RKO (cell line): ENCODE results near the gene CTSG.
"Not testable (repeated sequence)": the region's sequence is repeated elsewhere in the genome, so short reads cannot be mapped to it uniquely, and the experiment has no call there.

Experiments used
- DNase-seq: peaks from one replicate; pipeline ENCODE4 v3.0.0-alpha.2; 2016; ENCODE audit warnings: low spot score

Gene CTSG

DNA sequence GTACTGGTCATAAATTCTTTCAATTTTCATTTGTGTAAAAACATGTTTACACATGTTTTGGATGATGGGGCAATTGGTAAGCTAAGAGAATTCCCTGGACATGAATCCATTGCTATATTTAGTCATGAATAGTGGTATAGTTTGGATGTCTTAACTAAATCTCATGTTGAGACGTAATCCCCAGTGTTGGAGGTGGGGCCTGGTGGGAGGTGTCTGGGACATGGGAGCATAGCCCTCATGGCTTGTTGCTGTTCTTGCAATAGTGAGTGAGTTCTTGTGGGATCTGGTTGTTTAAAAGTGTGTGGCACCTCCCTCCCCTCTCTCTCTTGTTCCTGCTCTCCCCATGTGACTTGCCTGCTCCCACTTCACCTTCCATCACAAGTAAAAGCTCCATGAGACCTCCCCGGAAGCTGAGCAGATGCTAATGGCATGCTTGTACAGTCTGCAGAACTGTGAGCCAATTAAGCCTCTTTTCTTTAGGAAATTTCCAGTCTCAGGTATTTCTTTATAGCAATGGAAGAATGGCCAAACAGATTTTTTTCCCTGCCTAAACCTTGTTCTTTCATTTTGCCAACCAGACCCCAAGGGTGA lies 33.6 kb downstream of the CTSG start:
- DNase-seq, result no peak

DNA sequence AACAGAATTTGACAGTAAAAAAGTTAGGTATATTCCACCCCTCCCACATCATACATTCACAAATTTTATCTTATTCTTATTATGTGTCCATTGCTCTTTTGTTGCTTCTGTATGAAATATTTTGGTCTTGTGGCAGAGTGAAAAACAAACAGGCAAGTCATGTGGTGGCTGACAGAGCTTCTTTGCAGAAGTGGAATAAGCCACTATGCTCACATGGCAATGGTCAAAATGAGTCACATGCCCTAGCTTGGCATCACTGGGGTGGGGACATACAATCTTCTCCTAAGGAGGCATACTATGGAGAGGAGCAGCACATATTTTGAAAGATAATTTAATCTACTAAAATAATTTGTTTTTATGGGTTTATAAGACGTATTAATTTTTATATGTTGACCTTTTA lies 40.3 kb downstream of the CTSG start:
- DNase-seq, result no peak

DNA sequence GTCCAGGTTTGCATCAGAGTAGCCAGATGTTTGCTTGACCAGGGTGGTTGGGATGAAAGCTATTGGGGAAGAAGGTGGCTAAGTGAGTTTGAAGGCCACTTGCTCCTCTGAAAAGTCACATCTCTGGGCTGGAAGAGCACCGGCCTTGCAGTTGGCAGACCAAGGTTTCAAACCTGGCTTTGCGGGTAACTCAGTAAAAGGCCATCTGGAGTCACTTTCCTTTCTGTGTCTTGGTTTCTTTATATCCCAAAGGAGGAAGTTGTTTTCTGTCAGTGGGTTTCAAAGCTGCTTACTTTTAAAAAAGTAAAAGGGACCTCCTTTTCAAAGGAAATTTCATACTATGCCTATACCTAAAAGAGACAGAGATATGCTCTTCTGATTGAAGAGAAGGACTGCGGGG lies 41.8 kb downstream of the CTSG start:
- DNase-seq, result no peak

DNA sequence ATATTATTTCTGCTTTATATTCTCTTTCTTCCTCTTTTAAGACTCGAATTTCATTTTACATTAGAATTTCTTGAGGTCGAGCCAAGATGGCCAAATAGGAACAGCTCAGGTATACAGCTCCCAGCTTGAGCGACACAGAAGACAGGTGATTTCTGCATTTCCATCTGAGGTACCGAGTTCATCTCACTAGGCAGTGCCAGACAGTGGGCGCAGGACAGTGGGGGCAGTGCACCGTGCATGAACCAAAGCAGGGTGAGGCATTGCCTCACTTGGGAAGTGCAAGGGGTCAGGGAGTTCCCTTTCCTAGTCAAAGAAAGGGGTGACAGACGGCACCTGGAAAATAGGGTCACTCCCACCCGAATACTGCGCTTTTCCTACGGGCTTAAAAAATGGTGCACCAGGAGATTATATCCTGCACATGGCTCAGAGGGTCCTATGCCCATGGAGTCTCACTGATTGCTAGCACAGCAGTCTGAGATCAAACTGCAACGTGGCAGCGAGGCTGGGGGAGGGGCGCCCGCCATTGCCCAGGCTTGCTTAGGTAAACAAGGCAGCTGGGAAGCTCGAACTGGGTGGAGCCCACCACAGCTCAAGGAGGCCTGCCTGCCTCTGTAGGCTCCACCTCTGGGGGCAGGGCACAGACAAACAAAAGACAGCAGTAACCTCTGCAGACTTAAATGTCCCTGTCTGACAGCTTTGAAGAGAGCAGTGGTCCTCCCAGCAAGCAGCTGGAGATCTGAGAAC lies 50.0 kb downstream of the CTSG start:
- not testable (repeated sequence) for DNase-seq
